GM19463 (cell line): ENCODE measurements around the gene PHC2.

ENCODE experiments used
- ATAC-seq: cut with Tn5 transposase; IDR thresholded peaks from one replicate; pipeline ENCODE4 v1.9.1; 2021; ENCODE audit warnings: mild to moderate bottlenecking, moderate library complexity; ENCODE audit not compliant: unreplicated experiment

PHC2 gene

GRCh38 chr1:33372162-33372561, 58.7 kb downstream of the PHC2 start:
- no peak for ATAC-seq

GRCh38 chr1:33371334-33371733, 59.6 kb downstream of the PHC2 start:
- no peak for ATAC-seq

GRCh38 chr1:33370827-33371226, 60.1 kb downstream of the PHC2 start:
- no peak for ATAC-seq

GRCh38 chr1:33370301-33370700, 60.6 kb downstream of the PHC2 start:
- no peak for ATAC-seq

- ATAC-seq = no peak
Observed at GRCh38 chr1:33369764-33370163, 61.1 kb downstream of the PHC2 start.

GRCh38 chr1:33369081-33369480, 61.8 kb downstream of the PHC2 start:
- no peak for ATAC-seq

GRCh38 chr1:33368431-33368830, 62.5 kb downstream of the PHC2 start:
- ATAC-seq = no peak

GRCh38 chr1:33367485-33368405, 63.1 kb downstream of the PHC2 start:
- ATAC-seq = no peak

- ATAC-seq = no peak
Observed at GRCh38 chr1:33366762-33367484, 64.0 kb downstream of the PHC2 start.

GRCh38 chr1:33365560-33365997, 65.3 kb downstream of the PHC2 start:
- ATAC-seq = no peak

- ATAC-seq = no peak
Observed at GRCh38 chr1:33364565-33364918, 66.4 kb downstream of the PHC2 start.

GRCh38 chr1:33363470-33363861, 67.4 kb downstream of the PHC2 start:
- no peak for ATAC-seq

- no peak for ATAC-seq
Observed at GRCh38 chr1:33363021-33363420, 67.9 kb downstream of the PHC2 start.

GRCh38 chr1:33361532-33362235, 69.2 kb downstream of the PHC2 start:
- ATAC-seq = no peak

- ATAC-seq = no peak
Observed at GRCh38 chr1:33360367-33360766, 70.5 kb downstream of the PHC2 start.

GRCh38 chr1:33359931-33360330, 71.0 kb downstream of the PHC2 start:
- no peak for ATAC-seq

GRCh38 chr1:33358795-33359503, 71.9 kb downstream of the PHC2 start:
- ATAC-seq = no peak

- no peak for ATAC-seq
Observed at GRCh38 chr1:33358114-33358794, 72.6 kb downstream of the PHC2 start.

- no peak for ATAC-seq
Observed at GRCh38 chr1:33357099-33357498, 73.8 kb downstream of the PHC2 start.

GRCh38 chr1:33354707-33355316, 76.1 kb downstream of the PHC2 start:
- ATAC-seq = no peak
